HG03139 (cell line): ENCODE measurements around the gene XKR7.
"Not testable (repeated sequence)": the region's sequence is repeated elsewhere in the genome, so short reads cannot be mapped to it uniquely, and the experiment has no call there.

Source experiments
- ATAC-seq: cut with Tn5 transposase; IDR thresholded peaks from one replicate; pipeline ENCODE4 v1.9.1; 2021; ENCODE audit not compliant: unreplicated experiment

Gene XKR7, protein sequence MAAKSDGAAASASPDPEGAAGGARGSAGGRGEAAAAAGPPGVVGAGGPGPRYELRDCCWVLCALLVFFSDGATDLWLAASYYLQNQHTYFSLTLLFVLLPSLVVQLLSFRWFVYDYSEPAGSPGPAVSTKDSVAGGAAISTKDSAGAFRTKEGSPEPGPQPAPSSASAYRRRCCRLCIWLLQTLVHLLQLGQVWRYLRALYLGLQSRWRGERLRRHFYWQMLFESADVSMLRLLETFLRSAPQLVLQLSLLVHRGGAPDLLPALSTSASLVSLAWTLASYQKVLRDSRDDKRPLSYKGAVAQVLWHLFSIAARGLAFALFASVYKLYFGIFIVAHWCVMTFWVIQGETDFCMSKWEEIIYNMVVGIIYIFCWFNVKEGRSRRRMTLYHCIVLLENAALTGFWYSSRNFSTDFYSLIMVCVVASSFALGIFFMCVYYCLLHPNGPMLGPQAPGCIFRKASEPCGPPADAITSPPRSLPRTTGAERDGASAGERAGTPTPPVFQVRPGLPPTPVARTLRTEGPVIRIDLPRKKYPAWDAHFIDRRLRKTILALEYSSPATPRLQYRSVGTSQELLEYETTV

DNA sequence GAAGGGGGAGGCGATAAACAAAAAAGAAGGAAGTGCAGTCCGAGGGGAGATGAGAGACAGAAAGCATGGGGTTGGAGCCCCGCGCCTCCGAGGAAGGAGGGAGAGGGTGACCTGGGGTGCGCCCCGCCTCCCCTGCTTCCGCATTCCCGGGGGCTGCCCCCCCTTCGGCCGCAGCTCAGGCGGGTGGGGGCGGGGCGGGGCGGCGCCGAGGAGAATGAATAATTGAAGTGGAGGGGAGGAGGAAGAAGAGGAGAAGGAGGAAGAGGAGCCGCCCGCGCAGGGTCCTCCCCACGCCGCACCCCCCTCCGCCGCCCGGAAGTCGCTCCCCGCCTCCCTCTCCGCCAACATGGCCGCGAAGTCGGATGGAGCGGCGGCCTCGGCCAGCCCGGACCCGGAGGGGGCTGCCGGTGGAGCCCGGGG is at the start of gene XKR7:
XKR7 (plus strand) TSS at position 322 of the 420 bp plus-strand sequence; CDS start at position 347, 25 bp downstream.
- ATAC-seq, result no peak

DNA sequence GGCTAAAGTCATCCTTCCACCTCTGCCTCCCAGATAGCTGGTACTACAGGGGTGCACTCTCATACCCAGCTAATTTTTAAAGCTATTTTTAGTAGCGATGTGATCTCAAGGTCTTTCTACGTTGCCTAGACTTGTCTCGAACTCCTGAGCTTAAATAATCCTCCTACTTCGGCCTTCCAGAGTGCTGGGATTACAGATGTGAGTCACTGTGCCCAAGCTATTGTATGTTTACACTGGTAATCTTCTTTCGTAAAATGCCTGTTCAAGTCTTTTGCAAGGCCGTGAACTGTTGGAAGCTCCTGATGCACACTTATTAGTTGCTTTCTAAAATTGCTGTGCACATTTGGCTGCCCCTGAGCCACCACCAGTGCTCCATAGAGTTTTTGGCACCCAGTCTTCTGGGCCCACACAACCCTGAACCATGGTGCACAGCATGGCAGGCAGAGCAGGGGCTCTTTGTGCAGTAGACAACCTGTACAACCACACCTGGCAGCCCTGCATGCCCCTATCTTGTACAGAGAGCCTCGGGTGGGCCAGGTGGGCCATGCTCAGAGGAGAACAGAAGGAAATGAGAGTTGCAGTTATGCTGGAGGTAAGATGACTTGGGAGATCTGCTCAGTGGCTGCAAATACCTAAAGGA is 49.4 kb upstream of the XKR7 start:
- ATAC-seq, result no peak

DNA sequence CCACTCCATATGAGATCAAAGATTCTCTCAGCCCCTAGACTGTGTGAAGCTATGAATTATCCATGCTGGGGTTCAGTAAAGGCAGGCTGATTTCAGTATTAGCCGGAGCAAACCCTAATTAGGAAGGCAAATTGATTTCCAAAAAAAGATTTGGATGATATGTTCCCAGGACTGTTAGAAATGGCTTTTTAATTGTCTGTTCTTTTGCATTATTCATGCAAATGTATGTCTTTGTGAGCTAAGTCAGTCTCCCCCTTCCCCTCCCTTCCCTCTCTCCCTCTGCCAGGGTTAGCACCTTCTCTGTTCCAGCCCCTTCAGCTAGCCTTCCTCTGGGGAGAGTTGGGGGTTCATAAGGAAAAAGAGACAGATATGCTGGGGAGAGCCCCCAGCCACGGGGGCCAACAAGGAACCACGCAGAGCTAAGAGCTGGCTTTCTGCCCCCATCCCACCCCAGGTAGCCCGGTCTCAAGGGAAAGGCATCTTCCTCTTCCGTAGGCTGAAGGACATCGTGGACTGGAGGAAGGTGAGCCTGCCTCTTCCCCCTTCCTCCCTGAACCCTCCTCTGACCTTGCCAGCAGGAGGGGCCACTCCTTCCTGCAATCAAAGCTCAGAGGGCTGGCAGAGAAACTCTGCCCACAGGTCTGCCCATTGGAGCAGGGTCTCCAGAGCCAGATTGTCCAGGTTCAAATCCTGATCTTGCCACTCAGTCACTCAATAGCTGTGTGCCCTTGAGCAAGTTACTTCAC is 48.4 kb upstream of the XKR7 start:
- ATAC-seq, result no peak

DNA sequence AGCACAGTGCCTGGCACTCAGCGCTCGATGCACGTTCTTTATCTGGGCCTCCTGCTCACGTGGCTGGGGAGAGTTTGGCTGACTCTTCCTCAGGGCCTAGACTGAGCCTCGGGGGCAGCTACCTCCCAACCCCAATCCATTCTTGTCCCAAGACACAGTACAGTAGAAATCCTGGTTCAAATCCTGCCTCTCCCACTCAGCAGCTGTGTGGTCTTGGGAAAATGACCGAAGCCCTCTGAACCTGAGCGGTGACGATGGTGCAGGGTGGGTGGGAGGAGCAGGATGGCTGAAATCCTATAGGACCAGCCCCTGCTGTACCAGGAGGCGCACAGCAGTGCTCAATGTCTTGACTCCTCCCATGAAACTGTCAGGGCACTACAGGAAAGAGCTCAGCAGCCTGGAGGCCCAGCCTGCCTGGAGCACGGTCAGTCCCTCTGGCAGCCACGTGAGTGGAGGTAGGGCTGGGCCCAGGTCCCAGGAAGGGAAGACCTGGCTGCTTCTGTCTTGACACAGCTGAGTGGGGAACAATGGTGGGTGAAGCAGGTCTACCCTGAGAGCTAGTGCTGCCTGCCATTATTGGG is 47.6 kb upstream of the XKR7 start:
- no peak for ATAC-seq

DNA sequence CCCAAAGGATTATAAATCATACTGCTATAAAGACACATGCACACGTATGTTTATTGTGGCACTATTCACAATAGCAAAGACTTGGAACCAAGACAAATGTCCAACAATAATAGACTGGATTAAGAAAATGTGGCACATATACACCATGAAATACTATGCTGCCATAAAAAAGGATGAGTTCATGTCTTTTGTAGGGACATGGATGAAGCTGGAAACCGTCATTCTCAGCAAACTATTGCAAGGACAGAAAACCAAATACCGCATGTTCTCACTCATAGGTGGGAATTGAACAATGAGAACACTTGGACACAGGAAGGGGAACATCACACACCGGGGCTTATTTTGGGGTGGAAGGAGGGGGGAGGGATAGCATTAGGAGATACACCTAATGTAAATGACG is 46.5 kb upstream of the XKR7 start:
- ATAC-seq, result not testable (repeated sequence)

DNA sequence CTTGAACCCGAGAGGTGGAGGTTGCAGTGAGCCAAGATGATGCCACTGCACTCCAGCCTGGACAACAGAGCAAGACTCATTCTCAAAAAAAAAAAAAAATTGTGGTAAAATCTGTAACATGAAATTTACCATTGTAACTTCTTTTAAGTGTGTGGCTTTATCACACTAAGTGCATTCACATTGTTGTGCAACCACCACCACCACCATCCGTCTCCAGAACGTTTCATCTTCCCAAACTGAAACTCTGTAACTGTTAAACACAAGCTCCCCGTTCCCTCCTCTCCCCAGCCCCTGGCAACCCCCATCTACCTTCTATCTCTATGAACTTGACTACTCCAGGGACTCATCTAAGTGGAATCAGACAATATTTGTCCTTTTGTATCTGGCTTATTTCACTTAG is 45.8 kb upstream of the XKR7 start:
- no peak for ATAC-seq

DNA sequence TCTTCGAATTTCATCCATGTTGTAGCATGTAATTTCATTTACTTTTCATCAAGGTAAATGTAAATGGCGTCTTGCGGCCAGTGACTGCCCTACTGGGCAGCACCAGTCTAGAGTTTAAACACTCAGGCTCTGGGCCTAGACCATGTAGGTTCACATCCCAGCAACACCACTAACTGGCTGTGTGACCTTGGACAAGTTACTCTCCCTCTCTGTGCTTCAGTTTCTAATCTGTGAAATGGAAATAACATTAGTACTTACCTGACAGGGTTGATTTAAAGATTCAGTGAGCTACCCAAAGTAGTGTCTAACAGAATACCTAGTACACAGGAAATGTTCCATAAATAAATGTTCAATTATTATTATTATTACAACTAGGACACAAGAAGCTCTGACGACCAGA is 45.4 kb upstream of the XKR7 start:
- ATAC-seq, result no peak

DNA sequence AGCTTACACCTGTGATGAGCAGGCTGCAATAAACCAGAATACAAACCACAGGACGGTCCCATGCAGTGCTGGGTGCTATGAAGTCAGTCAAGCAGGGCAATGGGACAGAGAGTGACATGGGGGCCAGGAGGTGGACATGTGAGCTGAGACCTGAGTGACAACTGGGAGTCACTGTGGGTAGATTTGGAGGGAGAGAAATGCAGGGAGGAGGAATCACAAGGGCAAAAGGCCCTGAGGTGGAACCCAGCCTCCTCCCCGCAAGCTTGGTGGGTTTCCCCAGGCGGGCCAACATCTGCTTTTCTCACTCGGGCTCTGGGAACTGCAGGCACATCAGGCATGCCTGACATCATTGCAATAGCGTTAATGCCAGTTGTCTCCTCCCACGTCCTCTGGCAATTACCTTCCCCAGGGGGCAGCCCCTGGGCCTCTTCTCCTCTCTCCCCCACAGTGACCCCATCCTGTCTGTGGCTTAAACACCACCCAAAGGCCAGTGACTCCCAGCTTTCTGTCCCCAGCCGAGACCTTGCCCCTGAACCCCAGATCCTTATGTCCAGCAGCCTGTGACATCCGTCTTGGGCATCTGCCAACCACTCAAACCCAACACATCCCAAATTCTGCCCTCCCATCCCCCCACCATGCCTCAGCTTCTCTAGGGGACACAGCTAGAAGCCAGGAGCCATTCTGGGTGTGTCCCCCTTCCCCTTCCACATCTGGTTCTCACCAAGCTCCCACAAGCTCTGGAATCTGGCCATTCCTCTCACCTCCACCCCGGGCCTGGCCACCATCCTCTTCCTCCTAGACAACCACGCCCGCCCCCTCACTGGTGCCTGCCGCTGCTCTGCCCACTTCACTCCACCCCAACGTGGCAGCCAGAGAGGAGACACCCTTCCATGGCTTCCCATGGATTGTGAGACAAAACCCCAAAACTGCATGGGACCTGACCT is 44.3 kb upstream of the XKR7 start:
- no peak for ATAC-seq

DNA sequence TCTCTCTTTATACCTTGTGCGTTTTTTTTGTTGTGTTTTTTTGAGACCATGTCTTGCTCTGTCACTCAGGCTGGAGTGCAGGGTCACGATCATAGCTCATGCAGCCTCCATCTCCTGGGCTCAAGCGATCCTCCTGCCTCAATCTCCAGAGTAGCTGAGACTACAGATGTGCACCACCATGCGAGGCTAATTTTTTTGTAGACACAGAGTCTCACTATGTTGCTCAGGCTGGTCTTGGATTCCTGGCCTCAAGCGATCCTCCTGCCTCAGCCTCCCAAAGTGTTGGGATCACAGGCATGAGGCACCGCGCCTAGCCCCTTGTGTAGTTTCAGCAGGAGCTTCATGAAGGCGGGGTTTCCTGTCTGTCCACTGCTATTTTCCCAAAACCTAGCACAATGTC is 43.4 kb upstream of the XKR7 start:
- no peak for ATAC-seq

DNA sequence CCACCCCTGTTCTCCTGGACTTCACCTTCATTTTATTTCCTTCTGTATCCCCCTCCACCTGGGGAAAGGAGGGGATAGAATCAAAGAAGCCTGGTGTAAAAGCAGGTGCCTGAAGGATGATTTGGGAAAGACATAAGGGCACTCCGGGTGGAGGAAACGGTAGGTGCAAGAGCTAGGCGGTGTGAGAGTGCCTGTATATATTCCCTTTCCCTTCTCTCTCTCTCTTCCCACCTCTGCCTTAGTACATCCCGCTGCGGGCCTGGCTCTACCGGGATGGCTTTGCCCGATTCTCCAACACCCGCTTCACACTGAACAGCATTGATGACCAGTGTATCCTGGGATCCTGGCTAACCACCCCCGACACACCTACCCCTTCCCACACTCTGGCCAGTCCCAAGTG is 42.3 kb upstream of the XKR7 start:
- no peak for ATAC-seq

DNA sequence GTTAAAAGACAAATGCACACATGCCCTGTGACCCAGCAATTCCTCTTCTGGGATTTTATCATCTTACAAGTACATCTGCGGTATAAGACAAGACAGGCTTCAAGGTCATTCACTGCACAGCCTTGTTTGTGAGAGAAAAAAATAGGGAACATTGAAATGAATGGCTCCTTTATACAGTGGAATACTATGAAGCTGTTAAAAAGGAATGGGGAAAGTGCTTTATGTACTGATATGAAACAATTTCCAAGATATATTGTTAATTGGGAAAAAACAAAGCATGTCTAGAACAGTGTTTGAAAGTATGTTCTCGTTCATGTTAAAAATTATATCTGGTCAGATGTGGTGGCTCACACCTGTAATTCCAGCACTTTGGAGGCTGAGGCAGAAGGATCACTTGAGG is 41.5 kb upstream of the XKR7 start:
- no peak for ATAC-seq

DNA sequence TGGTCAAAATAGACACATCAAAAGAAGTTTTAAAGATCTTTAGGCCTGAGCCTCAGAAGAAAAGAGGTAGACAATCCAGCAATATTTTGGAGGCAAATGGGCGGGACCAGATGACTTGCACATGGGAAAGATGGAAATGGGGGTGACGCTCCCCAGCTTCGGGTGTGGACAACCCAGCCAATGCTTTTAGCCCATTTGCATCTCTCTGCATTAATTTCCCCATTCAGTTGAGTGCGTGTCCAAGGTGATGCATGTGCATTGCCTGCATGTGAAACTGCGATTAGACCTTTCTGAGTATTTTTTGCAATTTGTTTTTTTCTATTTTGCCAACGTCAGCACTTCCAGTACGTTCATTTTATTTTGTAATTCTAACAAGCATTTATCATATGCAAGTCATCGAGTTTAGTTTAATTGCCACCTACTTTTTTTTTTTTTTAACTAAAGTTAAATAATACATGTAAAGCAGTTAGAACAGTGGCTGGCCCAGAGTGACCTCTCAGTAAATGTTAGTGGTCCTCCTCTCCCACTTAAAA is 40.3 kb upstream of the XKR7 start:
- no peak for ATAC-seq

DNA sequence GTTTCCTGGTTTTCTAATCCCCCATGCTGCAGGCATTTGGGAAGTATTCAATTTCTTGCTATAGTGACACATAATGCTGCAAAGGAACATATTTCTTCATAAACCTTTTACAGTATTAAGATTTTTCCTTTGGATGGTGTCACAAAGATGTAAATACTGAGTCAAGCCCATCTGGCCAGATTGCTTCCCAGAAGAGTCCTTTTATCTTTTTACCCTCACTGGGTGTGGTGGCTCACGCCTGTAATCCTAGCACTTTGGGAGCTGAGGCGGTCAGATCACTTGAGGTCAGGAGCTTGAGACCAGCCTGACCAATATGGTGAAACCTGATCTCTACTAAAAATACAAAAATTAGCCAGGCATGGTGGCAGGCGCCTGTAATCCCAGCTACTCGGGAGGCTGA is 38.3 kb upstream of the XKR7 start:
- not testable (repeated sequence) for ATAC-seq

DNA sequence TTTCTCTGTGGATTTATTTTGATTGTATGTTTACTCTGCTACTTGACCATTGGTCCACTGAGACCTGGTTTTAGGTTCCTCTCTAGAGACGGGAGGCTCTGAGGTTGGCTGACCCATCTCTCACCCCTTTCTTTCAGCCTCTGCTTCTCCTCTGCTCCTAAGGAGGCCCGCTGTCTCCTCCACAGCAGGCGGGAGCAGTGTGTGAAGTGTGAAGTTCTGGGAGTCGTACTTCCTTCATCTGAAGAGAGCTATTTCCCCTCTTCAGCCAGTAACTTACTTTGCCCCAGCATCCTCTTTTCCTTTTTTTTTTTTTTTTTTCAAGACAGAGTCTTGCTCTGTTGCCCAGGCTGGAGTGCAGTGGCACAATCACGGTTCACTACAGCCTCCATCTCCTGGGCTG is 37.2 kb upstream of the XKR7 start:
- ATAC-seq, result no peak

DNA sequence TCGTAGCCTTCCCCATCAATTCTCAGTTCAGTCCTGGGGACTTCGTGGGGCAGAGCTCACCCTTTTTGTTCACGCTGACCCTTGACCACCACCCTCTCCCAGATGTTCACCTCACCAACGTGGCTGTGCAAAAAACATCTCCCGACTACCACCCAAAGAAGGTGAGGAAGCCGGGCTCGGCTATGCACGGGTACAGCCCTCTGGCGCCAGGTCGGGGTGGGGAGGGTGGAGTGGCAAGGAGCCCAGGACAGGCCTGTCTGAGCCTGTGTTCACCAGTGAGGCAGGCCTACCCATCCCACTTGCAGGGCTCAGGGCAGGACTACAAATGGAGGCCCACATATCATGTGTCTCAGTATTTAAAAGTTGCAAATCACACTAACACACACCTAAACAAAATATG is 34.3 kb upstream of the XKR7 start:
- ATAC-seq, result no peak

DNA sequence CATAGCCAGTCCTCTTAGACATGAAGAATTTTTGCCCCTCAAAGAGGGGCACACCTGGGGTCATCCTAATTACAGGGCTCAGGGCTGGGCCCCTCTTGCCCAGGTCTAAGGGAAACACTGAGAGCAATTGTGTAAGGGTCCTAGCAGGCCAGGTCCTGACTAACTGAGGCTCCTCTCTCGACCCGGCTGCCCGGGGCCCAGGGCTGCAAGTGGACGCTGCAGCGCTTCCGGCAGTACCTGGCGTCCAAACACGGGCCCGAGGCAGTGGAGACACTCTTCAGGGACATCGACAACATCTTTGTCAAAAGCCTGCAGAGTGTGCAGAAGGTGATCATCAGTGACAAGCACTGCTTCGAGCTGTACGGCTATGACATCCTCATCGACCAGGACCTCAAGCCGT is 33.5 kb upstream of the XKR7 start:
- ATAC-seq, result no peak

DNA sequence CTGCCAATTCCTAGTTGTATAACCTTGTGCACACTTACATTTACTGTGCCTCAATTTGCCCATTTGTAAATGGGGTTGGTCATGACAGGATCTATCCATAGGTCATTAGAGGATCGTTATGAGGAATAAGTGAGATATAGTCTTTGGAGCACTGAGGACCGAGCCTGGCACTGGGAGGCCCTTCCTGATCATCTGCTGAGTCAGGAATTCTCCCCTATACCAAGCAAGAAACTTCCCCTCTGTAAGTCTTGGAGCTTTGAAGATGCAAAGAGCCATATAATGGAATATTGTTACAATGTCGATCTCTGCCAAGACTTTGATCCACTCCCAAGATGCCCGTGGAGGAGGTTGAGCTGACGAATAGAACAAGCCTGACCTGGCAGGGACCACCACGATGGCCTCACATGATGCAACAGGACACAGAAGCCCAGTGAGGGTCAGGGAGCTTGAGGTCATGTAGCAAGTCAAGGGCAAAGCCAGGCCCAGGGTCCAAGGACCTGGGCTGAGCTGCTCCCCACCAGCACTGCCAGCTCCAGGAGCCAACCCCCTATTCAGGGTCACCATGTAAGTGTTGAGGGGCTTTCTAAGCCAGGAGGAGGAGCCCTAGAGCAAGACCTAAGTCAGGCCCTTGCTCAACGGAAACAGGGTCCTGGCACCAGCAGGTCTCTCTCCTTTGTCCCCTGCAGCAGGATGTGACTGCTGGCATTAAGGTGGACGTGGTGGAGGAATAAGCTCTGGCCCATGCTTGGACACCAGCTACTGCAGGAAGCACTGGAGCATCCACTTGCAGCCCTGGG is 32.8 kb upstream of the XKR7 start:
- no peak for ATAC-seq

DNA sequence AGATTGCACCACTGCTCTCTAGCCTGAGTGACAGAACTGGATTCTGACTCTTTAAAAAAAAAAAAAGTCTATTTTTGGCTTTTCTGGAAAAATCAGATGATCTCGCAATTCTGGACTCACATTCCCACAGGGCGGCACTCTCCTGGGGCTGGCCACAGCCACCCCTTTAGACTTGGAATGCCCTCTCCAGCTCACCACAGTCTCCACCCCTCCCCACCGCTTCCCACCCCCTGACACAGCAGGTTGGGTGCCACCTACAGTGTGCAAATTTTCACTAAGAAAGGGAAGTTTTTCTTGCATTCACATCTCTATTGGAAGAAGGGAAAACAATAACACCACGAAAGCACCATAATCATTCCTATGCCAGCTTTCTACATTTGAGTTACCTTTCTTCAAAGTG is 31.5 kb upstream of the XKR7 start:
- ATAC-seq, result no peak

DNA sequence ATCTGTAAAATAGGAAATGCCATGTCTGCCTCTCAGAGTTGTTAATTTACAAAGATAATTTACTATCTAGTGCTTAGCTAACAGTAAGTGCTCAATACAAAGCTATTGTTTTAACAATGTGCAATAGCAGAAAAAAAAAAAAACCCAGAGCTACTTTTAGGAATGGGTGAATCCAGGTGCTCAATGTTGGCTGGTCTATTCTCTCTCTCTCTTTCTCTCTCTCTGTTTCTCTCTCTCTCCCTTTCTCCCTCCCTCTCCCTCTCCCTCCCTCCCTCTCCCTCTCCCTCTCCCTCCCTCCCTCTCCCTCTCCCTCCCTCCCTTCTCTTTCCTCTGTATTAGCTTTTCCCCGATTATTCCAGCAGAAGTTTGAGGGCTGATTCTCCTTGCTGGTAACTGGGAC is 30.1 kb upstream of the XKR7 start:
- no peak for ATAC-seq
